Loucy (cell line): ENCODE measurements around the gene PCF11.

Source experiments
- H2AFZ ChIP-seq: fragments of 200-600 bp; sonication (generic); 2 replicates; pipeline ENCODE4 v1.6.0; 2016; ENCODE audit warnings: antibody characterized with exemption, mild to moderate bottlenecking, low read length, moderate library complexity
- H3F3A ChIP-seq: fragments of 200-600 bp; 2 replicates; pipeline ENCODE4 v1.6.0; 2016; ENCODE audit warnings: antibody characterized with exemption, low read depth, mild to moderate bottlenecking
- H3K27me3 ChIP-seq: fragments of 200-600 bp; sonication (generic); 2 replicates; pipeline ENCODE4 v1.6.1; 2014; ENCODE audit warnings: low read length, mild to moderate bottlenecking; ENCODE audit not compliant: insufficient read depth, poor library complexity, severe bottlenecking
- H3K36me3 ChIP-seq: fragments of 200-600 bp; sonication (generic); 2 replicates; pipeline ENCODE4 v1.6.1; 2016; ENCODE audit warnings: low read length; ENCODE audit not compliant: insufficient read depth
- H3K4me1 ChIP-seq: fragments of 200-600 bp; sonication (generic); 2 replicates; pipeline ENCODE4 v1.5.1; 2014; ENCODE audit warnings: low read length, mild to moderate bottlenecking; ENCODE audit not compliant: insufficient read depth, poor library complexity, severe bottlenecking
- H3K4me2 ChIP-seq: fragments of 200-600 bp; sonication (generic); 2 replicates; pipeline ENCODE4 v1.6.0; 2014; ENCODE audit warnings: antibody characterized with exemption, low read length, low read depth, mild to moderate bottlenecking; ENCODE audit not compliant: poor library complexity, severe bottlenecking
- H3K4me3 ChIP-seq: fragments of 200-600 bp; sonication (generic); 2 replicates; pipeline ENCODE4 v1.5.1; 2014; ENCODE audit warnings: low read length, mild to moderate bottlenecking, mixed read lengths; ENCODE audit not compliant: poor library complexity, severe bottlenecking
- H3K79me2 ChIP-seq: fragments of 200-600 bp; sonication (generic); 2 replicates; pipeline ENCODE4 v1.6.1; 2014; ENCODE audit warnings: low read length; ENCODE audit not compliant: insufficient read depth
- H3K9ac ChIP-seq: fragments of 200-600 bp; sonication (generic); 2 replicates; pipeline ENCODE4 v1.6.0; 2014; ENCODE audit warnings: mild to moderate bottlenecking, low read depth, low read length, moderate library complexity; ENCODE audit not compliant: poor library complexity, severe bottlenecking
- H3K9me2 ChIP-seq: fragments of 200-600 bp; sonication (generic); replicated peaks from 2 replicates; pipeline ENCODE4 v1.6.1; 2016; ENCODE audit warnings: low read depth, low read length, mixed read lengths
- H3K9me3 ChIP-seq: fragments of 200-600 bp; sonication (generic); 2 replicates; pipeline ENCODE4 v1.6.1; 2014; ENCODE audit warnings: mild to moderate bottlenecking, antibody characterized with exemption, low read length, low read depth; ENCODE audit not compliant: insufficient read depth
- H4K20me1 ChIP-seq: fragments of 200-600 bp; sonication (generic); 2 replicates; pipeline ENCODE4 v1.6.0; 2014; ENCODE audit warnings: antibody characterized with exemption, low read length, mild to moderate bottlenecking; ENCODE audit not compliant: insufficient read depth, poor library complexity, severe bottlenecking
- CTCF ChIP-seq: fragments of 200-600 bp; sonication (generic); conservative IDR thresholded peaks from 2 replicates; pipeline ENCODE4 v1.5.1; 2014; ENCODE audit warnings: mild to moderate bottlenecking, antibody characterized with exemption, low read length
- EZH2phosphoT487 ChIP-seq: fragments of 200-600 bp; IDR thresholded peaks from 2 replicates; pipeline ENCODE4 v1.6.1; 2018; ENCODE audit warnings: antibody characterized with exemption, mild to moderate bottlenecking, moderate library complexity, borderline replicate concordance

Gene PCF11

GRCh38 chr11:83156996-83157593 is at the start of gene PCF11:
Gene PCF11 (plus strand): TSS chr11:83157131. CDS start chr11:83157440, 309 bp downstream.
- no peaks in the 10 kb centered on the region for H3K9me3 ChIP-seq
- TF ChIP-seq EZH2phosphoT487 (no peak), CTCF (no peak)
- H4K20me1 ChIP-seq: peaks cover 51% of the 10 kb centered on the region
- H3K36me3 ChIP-seq: peaks cover 18% of the 10 kb centered on the region
- peak within 1 kb of the TSS; percentile 94 for H3K4me2 ChIP-seq
- peak within 1 kb of the TSS; percentile 89 for H2AFZ ChIP-seq
- peaks cover 9% of the 10 kb centered on the region for H3K27me3 ChIP-seq
- H3K9me2 ChIP-seq: no peaks in the 10 kb centered on the region
- no peaks in the 10 kb centered on the region for H3F3A ChIP-seq
- H3K4me3 ChIP-seq: peak within 1 kb of the TSS; percentile 99
- peaks cover 25% of the 10 kb centered on the region for H3K4me1 ChIP-seq
- peak within 1 kb of the TSS; percentile 100 for H3K9ac ChIP-seq
- peaks cover 52% of the 10 kb centered on the region for H3K79me2 ChIP-seq

- no peaks in the 10 kb centered on the region for H3K36me3 ChIP-seq
- H4K20me1 ChIP-seq: no peaks in the 10 kb centered on the region
- no peak overlapping the region for H3K9ac ChIP-seq
- no peaks in the 10 kb centered on the region for H3K9me3 ChIP-seq
- H3K9me2 ChIP-seq: no peaks in the 10 kb centered on the region
- H3K4me3 ChIP-seq: no peak overlapping the region
- H3K27me3 ChIP-seq: no peaks in the 10 kb centered on the region
- H3F3A ChIP-seq: no peaks in the 10 kb centered on the region
- no peaks in the 10 kb centered on the region for H3K79me2 ChIP-seq
- no peak overlapping the region for H3K4me2 ChIP-seq
- TF ChIP-seq EZH2phosphoT487: no peak
- H2AFZ ChIP-seq: no peak overlapping the region
- peaks cover 6% of the 10 kb centered on the region for H3K4me1 ChIP-seq
Observed at GRCh38 chr11:83112886-83113285, 44.0 kb upstream of the PCF11 start.

- no peak overlapping the region for H2AFZ ChIP-seq
- no peak for TF ChIP-seq EZH2phosphoT487
Observed at GRCh38 chr11:83115026-83115425, 41.9 kb upstream of the PCF11 start.

GRCh38 chr11:83115551-83115950 is 41.4 kb upstream of the PCF11 start:
- no peaks in the 10 kb centered on the region for H3K79me2 ChIP-seq
- no peaks in the 10 kb centered on the region for H3F3A ChIP-seq
- no peaks in the 10 kb centered on the region for H3K36me3 ChIP-seq
- no peaks in the 10 kb centered on the region for H3K27me3 ChIP-seq
- peak overlapping the region; percentile 57; the same call in 1 of the 2 replicates for H2AFZ ChIP-seq
- H3K9me2 ChIP-seq: no peaks in the 10 kb centered on the region
- H3K4me2 ChIP-seq: no peak overlapping the region
- H3K4me1 ChIP-seq: peaks cover 16% of the 10 kb centered on the region
- no peaks in the 10 kb centered on the region for H4K20me1 ChIP-seq
- no peak overlapping the region for H3K9ac ChIP-seq
- no peak overlapping the region for H3K4me3 ChIP-seq
- TF ChIP-seq CTCF (no peak), EZH2phosphoT487 (no peak)
- no peaks in the 10 kb centered on the region for H3K9me3 ChIP-seq

More at GRCh38 chr11:83115026-83115425, 41.9 kb upstream of the PCF11 start:
- Histone ChIP-seq H3K27me3 (no peaks in the 10 kb centered on the region), H3K9me2 (no peaks in the 10 kb centered on the region), H3K36me3 (no peaks in the 10 kb centered on the region), H4K20me1 (no peaks in the 10 kb centered on the region), H3K9ac (no peak overlapping the region), H3K4me3 (no peak overlapping the region), H3K79me2 (no peaks in the 10 kb centered on the region), H3K4me2 (no peak overlapping the region), H3K9me3 (no peaks in the 10 kb centered on the region), H3F3A (no peaks in the 10 kb centered on the region), H3K4me1 (peaks cover 16% of the 10 kb centered on the region)
